Vagina (tissue), 2 donors: ENCODE measurements around the gene SERPINF2.

Source experiments
- POLR2A ChIP-seq, 2 donors: fragments of 450-650 bp; IDR thresholded peaks; one replicate each; pipeline ENCODE4 v1.6.1; 2017; ENCODE audit warnings: antibody characterized with exemption in 2 of 2, mild to moderate bottlenecking in 2 of 2, moderate library complexity in 2 of 2
- POLR2AphosphoS5 ChIP-seq, 2 donors: sonication (generic); formaldehyde crosslinking; IDR thresholded peaks; one replicate each; pipeline ENCODE4 v1.9.0; 2017; ENCODE audit warnings: antibody characterized with exemption in 2 of 2, mild to moderate bottlenecking in 2 of 2, low read depth in 1 of 2; ENCODE audit not compliant: insufficient read depth in 1 of 2
- TF ChIP-seq, protein P1 (sequence below), 3 experiments: fragments of 450-650 bp in 2 of 3; fragments of 200-600 bp in 1 of 3; sonication (generic) in 1 of 3; IDR thresholded peaks; one replicate each; pipeline ENCODE4 v1.5.1; 2017 to 2019; ENCODE audit warnings: antibody characterized with exemption in 3 of 3, mild to moderate bottlenecking in 2 of 3, moderate library complexity in 2 of 3

- TF ChIP-seq, protein P1, sequence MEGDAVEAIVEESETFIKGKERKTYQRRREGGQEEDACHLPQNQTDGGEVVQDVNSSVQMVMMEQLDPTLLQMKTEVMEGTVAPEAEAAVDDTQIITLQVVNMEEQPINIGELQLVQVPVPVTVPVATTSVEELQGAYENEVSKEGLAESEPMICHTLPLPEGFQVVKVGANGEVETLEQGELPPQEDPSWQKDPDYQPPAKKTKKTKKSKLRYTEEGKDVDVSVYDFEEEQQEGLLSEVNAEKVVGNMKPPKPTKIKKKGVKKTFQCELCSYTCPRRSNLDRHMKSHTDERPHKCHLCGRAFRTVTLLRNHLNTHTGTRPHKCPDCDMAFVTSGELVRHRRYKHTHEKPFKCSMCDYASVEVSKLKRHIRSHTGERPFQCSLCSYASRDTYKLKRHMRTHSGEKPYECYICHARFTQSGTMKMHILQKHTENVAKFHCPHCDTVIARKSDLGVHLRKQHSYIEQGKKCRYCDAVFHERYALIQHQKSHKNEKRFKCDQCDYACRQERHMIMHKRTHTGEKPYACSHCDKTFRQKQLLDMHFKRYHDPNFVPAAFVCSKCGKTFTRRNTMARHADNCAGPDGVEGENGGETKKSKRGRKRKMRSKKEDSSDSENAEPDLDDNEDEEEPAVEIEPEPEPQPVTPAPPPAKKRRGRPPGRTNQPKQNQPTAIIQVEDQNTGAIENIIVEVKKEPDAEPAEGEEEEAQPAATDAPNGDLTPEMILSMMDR (IDR thresholded peaks at IDR 0.05): no peak
- TF ChIP-seq POLR2AphosphoS5 (IDR thresholded peaks at IDR 0.05; ENCODE audit: insufficient read depth in 1 of 2, low read depth in 1 of 2) (no peak), POLR2A (IDR thresholded peaks at IDR 0.05) (no peak)
Measured at GRCh38 chr17:1709403-1709951, 33.2 kb upstream of the SERPINF2 start.
